COLO668 (cell line): ENCODE data around the gene TEFM.
"Not testable (repeated sequence)": the region's sequence is repeated elsewhere in the genome, so short reads cannot be mapped to it uniquely, and the experiment has no call there.

ENCODE experiments used
- DNase-seq: peaks from one replicate; lab custom pipeline; 2025; ENCODE audit not compliant: unreplicated experiment; lab: John Stamatoyannopoulos, UW

The TEFM gene

GRCh38 chr17:30921544-30922196 lies 15.6 kb upstream of the TEFM start, which contains the start of gene ADAP2:
Gene ADAP2, plus strand, starts transcription at chr17:30921945. Its CDS starts 70 bp downstream, at chr17:30922015.
- peak; percentile 24 for DNase-seq

- no peak for DNase-seq
Measured at GRCh38 chr17:30920683-30921543, 14.9 kb upstream of the TEFM start.

GRCh38 chr17:30920282-30920681 lies 14.2 kb upstream of the TEFM start:
- no peak for DNase-seq

- no peak for DNase-seq
Measured at GRCh38 chr17:30917050-30917449, 11.0 kb upstream of the TEFM start.

- DNase-seq, result no peak
Measured at GRCh38 chr17:30915833-30916611, 10.0 kb upstream of the TEFM start.

GRCh38 chr17:30913955-30914354 lies 7.9 kb upstream of the TEFM start:
- DNase-seq, result no peak

GRCh38 chr17:30910151-30910550 lies 4.1 kb upstream of the TEFM start:
- DNase-seq, result not testable (repeated sequence)

GRCh38 chr17:30908717-30909420 lies 2.8 kb upstream of the TEFM start:
- no peak for DNase-seq

- DNase-seq, result peak; percentile 13
Measured at GRCh38 chr17:30905742-30906100, 317 bp downstream of the TEFM start.

- DNase-seq, result no peak
Measured at GRCh38 chr17:30897311-30897710, 8.7 kb downstream of the TEFM start.

- DNase-seq, result no peak
Measured at GRCh38 chr17:30894236-30894635, 11.8 kb downstream of the TEFM start.

GRCh38 chr17:30886187-30886586 lies 19.9 kb downstream of the TEFM start:
- no peak for DNase-seq

- no peak for DNase-seq
Measured at GRCh38 chr17:30869005-30869404, 37.0 kb downstream of the TEFM start.

- no peak for DNase-seq
Measured at GRCh38 chr17:30864636-30865035, 41.4 kb downstream of the TEFM start.

GRCh38 chr17:30858556-30859250 lies 47.3 kb downstream of the TEFM start:
- no peak for DNase-seq

GRCh38 chr17:30854146-30854545 lies 51.9 kb downstream of the TEFM start:
- no peak for DNase-seq
